ENCODE data around the gene RCL1. TPM values are rescaled to one million over a fixed set of nuclear protein-coding genes. Genes with fewer than 3 reads are reported as not detected.

Gene RCL1
- total RNA-seq, 1 donor from 2014 or later = 24.6 TPM

DNA sequence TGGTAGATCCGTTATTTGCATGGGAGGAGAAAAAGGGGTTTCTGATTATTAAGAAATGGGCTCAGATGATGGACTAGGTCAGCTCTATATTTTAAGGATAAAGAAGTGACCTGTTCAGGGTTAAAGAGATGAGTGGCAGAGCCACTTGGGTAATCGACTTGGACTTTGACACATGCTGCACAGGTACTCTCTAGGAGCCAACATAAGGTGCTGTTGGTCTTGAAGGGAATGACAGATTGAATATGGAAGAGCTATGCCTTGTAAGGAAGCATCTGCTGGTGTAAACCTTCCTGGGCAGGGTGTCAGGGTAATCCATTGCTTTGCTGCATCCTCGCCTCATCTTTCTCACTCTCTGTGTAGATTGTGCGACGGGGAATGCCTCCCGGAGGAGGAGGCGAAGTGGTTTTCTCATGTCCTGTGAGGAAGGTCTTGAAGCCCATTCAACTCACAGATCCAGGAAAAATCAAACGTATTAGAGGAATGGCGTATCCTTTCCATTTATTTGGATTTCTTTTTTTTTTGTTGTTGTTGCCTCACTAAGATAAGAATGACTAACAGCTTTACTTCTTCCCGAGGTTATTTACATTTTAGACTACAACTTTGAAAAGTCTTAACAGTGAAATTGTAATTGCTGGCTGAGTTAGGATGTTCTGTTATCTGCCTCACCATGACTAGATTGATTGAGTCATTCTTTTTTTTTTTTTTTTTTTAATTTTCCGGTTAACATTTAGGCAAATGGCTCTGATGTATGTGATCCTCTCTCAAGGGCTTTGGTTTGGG, 41.2 kb downstream of the RCL1 start:
- DNase-seq (ENCODE audit: low spot score) (no peak), ATAC-seq (no peak)
- intact Hi-C loops (cut with DNase I) = no loop called here

DNA sequence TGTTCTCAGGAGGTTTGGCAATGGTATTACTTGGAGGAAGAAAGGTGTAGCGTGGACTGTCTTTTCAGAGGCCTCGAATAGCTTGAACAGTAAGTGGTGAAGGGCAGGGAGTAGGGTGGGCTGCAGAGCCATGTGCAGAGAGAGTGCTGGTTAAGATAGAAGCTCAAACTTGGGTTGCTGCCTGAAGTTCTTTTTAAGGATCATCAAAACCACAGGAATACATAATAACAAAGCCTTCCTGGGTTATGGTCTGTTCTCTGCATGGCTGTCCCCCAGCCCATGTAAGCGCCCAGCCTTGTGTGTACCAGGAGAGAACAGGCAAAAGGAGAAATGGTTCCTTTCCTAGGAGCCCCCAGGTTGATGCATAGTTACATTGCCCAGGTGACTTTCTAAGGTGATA, 43.9 kb downstream of the RCL1 start:
- no peak for DNase-seq (ENCODE audit: low spot score)
- no peak for ATAC-seq
- intact Hi-C loops (cut with DNase I) = no loop called here

DNA sequence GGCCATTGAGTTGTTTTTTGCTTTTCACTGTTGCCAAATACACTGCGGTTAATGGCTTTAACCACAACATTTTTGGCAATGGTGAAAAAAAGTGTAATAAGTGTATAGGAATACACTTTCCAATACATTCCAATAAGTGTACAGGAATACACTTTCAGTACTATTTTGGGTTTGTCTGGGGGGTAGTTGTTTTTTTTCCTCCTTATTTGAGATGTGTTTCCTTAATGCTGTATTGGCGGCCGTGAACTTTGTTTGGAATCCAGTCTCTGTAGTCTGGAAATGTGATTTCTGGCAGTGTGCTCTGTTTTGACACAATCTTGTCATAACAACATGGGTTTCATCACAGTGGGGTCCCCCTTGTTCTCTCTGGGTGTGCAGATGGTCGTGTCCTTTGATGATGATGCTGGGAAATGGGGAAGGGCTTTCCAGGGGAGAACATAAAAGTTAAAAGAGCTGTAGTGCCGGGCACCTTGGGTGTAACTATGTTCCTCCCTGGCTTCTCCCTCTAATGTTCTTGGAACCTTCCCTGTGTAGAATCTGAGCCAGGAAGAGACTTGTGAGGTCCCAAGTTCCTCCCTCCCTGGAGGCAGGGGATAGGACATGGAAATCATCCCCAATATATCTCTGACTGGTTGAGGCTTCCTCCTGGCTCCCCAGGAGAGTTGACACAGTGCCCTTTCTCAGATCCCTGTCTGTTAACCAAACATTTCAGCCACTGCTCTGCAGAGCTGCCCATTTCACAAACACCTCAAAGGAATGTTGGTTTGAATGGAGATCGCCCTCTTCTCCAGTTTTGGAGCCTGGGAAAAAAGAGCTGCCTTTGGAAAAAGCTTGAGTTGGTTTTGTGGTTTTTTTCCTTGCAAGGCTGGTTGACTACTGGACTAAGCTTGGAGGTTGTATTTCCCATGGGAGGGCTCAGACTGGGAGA, 44.8 kb downstream of the RCL1 start:
- intact Hi-C loops (cut with DNase I) = no loop called here
- no peak for DNase-seq (ENCODE audit: low spot score)
- peak; percentile 76 for ATAC-seq

DNA sequence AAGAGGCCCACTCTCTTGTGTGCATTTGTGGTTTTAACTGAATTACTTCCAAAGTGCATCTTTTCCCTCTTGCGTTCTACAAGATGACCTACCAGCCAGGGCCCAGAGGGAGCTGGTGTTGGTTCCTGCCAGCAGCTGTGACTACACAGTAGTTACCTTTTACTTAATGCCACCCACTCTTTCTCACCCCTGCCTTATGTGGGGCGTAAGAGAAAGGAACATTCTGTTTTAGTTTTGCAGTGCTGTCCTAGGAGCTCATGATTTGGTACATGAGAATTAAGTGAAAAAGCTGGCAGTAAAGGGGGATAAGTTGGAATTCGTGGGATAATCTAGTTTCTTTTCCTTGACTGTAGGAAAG, 45.4 kb downstream of the RCL1 start:
- intact Hi-C loops (cut with DNase I) = no loop called here
- ATAC-seq (peak; percentile 54), DNase-seq (ENCODE audit: low spot score) (no peak)

DNA sequence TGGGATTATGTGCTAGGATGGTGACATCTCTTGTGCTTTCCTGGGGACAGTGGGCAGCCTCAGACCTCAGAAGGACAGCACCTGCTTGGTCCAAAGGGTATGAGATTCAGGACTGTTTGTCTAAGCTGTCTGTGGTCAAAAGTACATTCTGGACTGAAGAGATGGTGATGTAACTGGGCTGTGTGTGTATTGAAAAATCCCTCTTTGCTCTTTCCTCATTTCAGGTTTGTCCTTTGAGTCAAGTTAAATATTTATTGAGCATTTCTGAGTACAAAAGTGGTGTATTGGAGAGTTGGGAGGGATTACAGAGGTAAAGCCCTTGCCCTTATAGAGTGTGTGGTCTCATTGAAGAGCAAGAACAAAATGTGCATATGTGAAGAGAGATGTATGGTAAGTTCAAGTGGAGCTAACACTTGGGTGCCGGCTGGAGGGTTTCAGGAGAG, 46.7 kb downstream of the RCL1 start:
- intact Hi-C loops (cut with DNase I) = no loop called here
- no peak for ATAC-seq
- DNase-seq (ENCODE audit: low spot score) = no peak

- no peak for DNase-seq (ENCODE audit: low spot score)
- ATAC-seq = no peak
- intact Hi-C loops (cut with DNase I) = loop anchor here (5.0 kb wide), 1 partner anchor 1063 kb away; no protein-coding TSS in a partner anchor
These were observed 47.3 kb downstream of the RCL1 start for GRCh38 chr9:4840018-4840417.

DNA sequence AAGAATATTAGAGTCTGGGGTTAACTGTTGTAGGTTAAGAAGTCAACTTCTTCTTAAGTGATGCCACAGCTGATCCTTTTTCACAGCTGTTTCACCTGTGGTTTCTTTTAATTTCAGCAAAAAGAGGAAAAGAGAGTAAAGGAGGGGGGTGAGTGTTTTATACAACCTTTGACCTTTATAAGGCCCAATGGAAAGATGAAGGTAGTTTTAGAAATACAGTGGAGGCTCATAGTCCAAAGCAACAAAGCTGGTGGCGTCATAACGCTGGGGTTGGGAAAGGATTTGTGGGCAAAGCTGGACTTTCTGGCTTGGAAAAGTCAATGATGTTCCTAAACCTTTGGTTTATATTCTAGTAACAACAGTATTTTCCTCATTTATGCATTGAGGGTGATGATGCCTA, 49.5 kb downstream of the RCL1 start:
- no peak for DNase-seq (ENCODE audit: low spot score)
- no peak for ATAC-seq
- intact Hi-C loops (cut with DNase I) = loop anchor here (5.0 kb wide), 1 partner anchor 1065 kb away; no protein-coding TSS in a partner anchor

GRCh38 chr9:4842734-4843133, 50.0 kb downstream of the RCL1 start:
- DNase-seq (ENCODE audit: low spot score) (no peak), ATAC-seq (no peak)
- intact Hi-C loops (cut with DNase I) = loop anchor here (5.0 kb wide), 1 partner anchor 1065 kb away; no protein-coding TSS in a partner anchor

DNA sequence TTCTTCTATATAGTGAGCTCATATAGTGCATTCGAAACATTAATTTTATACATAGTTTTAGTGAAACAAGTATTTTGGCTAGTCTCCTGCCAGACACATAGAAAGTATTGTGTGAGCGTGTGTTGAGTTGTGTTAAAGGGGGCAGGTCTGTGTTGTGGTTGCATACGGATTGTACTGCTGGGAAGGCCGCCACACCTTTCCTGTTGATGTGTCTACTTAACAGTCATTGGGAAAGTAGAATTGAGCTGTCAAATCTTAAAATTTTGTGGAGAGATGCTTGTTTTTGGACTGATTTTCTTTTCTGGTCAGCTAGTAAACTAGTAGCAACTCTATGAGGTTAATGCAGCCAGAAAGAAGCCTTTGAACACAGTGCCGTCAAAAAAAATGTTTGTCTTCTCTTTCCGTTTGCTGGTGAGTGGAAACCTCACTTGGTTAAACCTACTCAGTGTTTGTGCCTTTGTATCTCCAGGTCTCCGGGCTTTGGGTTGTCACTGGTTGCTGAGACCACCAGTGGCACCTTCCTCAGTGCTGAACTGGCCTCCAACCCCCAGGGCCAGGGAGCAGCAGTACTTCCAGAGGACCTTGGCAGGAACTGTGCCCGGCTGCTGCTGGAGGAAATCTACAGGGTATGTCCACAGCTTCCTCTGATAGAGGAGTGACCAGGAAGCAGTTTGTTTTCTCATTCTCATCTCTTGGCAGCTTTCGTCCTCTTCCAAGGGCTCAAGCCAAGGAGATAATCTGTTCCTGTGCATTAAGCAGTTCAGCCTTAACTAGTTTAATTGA, 51.5 kb downstream of the RCL1 start:
- DNase-seq (ENCODE audit: low spot score) = no peak
- no peak for ATAC-seq
- intact Hi-C loops (cut with DNase I) = loop anchor here (5.0 kb wide), 1 partner anchor 1067 kb away; no protein-coding TSS in a partner anchor

- intact Hi-C loops (cut with DNase I) = no loop called here
- DNase-seq (ENCODE audit: low spot score) (no peak), ATAC-seq (no peak)
These were observed 56.6 kb downstream of the RCL1 start for GRCh38 chr9:4849369-4849768.

DNA sequence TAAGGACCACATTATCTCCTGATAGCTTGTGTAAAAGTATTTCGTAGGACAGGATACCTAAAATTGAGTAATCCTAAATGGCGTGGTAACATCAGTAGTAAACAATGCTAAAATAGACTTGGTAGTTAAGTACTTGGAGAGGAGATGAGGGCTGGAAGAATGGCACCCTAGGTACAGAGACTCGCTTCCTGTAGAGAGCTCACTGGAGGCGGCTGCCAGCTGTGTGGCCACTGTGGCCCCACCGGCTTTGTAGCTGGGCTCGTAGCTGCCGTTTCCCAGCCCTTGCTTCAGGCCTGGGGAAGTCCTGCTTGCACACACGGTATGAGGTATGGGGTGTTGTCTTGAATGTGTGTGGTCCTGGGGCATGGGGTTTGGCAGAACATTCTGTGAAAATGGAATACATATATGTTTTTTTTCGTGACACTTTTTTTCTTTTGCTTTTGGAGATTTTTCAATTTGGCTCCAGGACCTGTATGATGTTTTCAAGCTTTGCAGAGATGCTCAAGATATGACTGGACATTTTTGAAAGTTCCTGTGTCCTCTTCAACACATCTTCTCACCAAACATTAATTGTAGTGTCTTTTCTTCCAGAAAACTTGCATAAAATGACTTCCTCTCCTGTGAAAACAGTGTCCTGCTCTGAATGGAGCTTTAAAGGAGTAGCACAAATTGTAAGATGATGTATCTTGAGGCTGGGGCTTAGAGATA, 58.0 kb downstream of the RCL1 start:
- ATAC-seq (peak; percentile 80), DNase-seq (ENCODE audit: low spot score) (no peak)
- intact Hi-C loops (cut with DNase I) = no loop called here

DNA sequence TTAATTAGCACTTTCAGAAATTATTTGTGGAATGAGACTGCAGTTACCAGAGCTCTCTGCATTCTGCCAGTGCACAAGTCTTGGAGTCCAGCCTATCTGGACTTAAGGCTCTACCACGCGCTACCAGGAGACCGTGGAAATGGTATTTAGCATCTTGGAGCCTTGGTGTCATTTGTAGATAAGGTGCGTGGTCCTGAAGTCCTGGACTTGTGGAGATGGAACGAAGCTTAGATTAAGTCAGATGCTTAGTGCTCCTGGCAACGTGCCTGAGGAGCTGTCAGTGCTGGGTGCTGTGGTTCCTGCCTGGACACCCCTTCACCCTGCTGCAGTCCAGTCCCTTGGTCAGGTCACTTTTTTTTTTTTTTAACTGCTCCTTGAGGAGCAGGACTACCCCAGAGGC, 59.7 kb downstream of the RCL1 start:
- intact Hi-C loops (cut with DNase I) = no loop called here
- ATAC-seq (no peak), DNase-seq (ENCODE audit: low spot score) (no peak)

- intact Hi-C loops (cut with DNase I) = no loop called here
- no peak for ATAC-seq
- no peak for DNase-seq (ENCODE audit: low spot score)
These were observed 61.5 kb downstream of the RCL1 start for GRCh38 chr9:4854265-4854590.

GRCh38 chr9:4855841-4856240, 63.1 kb downstream of the RCL1 start:
- intact Hi-C loops (cut with DNase I) = no loop called here
- ATAC-seq (peak; percentile 61), DNase-seq (ENCODE audit: low spot score) (no peak)

DNA sequence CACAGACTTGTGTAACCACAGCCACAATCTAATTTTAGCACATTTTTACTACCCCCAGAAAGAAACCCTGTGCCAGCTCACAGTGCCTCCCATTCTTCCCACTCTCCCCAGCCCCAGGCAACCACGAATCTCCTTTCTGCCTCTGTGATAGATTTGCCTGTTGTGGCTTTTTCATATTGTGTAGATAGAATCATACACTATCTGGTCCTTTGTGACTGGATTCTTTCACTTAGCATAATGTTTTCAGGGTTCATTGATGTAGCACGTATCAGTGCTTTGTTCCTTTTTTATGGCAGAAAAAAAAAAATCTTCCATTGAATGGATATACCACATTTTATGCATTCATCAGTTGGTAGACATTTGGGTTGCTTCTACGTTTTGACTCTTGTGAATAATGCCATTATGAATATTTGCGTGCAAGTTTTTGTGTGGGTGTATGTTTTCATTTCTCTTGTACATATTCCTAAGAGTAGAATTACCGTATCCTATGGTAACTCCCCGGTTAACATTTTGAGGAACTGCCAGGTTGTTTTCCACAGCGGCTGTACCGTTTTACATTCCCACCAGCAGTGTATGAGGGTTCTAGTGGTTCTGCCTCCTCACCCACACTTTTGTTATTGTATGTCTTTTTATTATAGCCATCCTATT, 64.5 kb downstream of the RCL1 start:
- no peak for ATAC-seq
- DNase-seq (ENCODE audit: low spot score) = no peak
- intact Hi-C loops (cut with DNase I) = no loop called here

- intact Hi-C loops (cut with DNase I) = no loop called here
- ATAC-seq (no peak), DNase-seq (ENCODE audit: low spot score) (no peak)
These were observed 66.3 kb downstream of the RCL1 start for GRCh38 chr9:4859035-4859434.

- intact Hi-C loops (cut with DNase I) = no loop called here
- ATAC-seq (no peak), DNase-seq (ENCODE audit: low spot score) (no peak)
These were observed 67.6 kb downstream of the RCL1 start for GRCh38 chr9:4860383-4860782.

DNA sequence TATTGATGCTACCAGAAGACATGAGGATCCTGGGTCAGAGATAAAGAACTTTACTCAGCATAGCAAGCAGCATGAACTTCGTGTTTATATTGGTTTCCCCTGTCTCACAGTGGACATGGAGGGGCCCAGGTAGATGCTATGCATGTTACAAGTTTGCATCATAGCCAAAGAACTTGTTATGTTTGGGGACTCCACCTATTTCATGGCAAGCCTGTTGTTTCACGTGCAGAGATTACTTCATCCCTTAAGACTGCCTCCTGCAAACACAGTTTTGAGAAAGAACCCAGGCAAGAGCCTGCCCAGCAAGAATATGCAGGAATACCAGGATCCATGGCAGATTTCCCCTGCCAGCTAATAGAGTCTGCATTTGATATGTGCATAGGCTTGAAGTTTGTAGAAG, 68.4 kb downstream of the RCL1 start:
- ATAC-seq (no peak), DNase-seq (ENCODE audit: low spot score) (no peak)
- intact Hi-C loops (cut with DNase I) = no loop called here

Measured in sciatic nerve (tissue), 2 donors.